ENCODE measurements around the gene UTF1. TPM values are rescaled to one million over a fixed set of nuclear protein-coding genes. Genes with fewer than 3 reads are reported as not detected.

The UTF1 gene
- total RNA-seq, 4 donors from 2014 or later: not detected

DNA sequence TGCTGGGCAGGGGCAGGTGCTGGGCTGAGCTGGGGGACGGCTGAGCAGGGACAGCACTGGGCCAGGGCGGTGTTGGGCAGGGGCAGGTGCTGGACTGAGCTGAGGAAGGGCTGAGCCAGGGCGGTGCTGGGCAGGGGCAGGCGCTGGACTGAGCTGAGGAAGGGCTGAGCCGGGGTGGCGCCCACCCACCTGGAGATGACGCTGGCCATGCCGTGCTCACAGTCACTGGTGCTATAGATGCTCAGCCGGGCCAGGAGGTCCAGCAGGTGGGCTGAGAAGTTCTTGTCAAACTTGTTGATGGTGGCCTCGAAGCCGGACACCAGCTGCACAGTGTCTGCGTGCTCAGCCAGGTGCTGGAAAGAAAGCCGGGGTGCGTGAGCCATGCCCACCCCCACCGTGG lies 51.1 kb downstream of the UTF1 start:
- Histone ChIP-seq H3K27ac (no peak overlapping the region), H3K36me3 (peaks cover 54 to 60% of the 10 kb centered on the region in 2 donors), H3K27me3 (no peaks in the 10 kb centered on the region), H3K4me1 (peaks cover 6 to 12% of the 10 kb centered on the region in 2 donors), H3K4me3 (replicated peaks in 1 of 3) (no peak overlapping the region), H3K9me3 (no peaks in the 10 kb centered on the region)
- 96 to 100% methylated on average over 6 to 8 of the region's 15 CpGs for WGBS, 2 donors
- intact Hi-C loops (cut with DNase I): no loop called here
- TF ChIP-seq, protein P1, sequence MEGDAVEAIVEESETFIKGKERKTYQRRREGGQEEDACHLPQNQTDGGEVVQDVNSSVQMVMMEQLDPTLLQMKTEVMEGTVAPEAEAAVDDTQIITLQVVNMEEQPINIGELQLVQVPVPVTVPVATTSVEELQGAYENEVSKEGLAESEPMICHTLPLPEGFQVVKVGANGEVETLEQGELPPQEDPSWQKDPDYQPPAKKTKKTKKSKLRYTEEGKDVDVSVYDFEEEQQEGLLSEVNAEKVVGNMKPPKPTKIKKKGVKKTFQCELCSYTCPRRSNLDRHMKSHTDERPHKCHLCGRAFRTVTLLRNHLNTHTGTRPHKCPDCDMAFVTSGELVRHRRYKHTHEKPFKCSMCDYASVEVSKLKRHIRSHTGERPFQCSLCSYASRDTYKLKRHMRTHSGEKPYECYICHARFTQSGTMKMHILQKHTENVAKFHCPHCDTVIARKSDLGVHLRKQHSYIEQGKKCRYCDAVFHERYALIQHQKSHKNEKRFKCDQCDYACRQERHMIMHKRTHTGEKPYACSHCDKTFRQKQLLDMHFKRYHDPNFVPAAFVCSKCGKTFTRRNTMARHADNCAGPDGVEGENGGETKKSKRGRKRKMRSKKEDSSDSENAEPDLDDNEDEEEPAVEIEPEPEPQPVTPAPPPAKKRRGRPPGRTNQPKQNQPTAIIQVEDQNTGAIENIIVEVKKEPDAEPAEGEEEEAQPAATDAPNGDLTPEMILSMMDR (IDR thresholded peaks at IDR 0.05): no peak
- no peak for DNase-seq

MicroRNAs within 50 kb of the gene (microRNA counts, 767-probe panel; counts per million panel counts)
- 0 to 1,236 counts per million in 2 donors for microRNA hsa-miR-202-3p

Small RNAs within 50 kb of the gene (microRNA-seq; reads per million reads assigned to microRNA genes)
- 8.8 reads per million, percentile 23 among the genes with 10 or more reads in this experiment for gene MIR202

Other genes starting within 250 kb of the UTF1 start
- gene ADGRA1, start 142.3 kb upstream of the UTF1 start, total RNA-seq: under 1 TPM; 0.13 to 0.40 (median 0.29) TPM
- 1 to 10 TPM; 2.1 to 9.3 (median 3.5) TPM for gene KNDC1, start 70.0 kb upstream of the UTF1 start, total RNA-seq
- 1 to 10 TPM in 1 of 4 donors, under 1 TPM in 2, not detected in 1; 0.40 to 1.3 (median 0.63) TPM for gene VENTX, start 7.6 kb downstream of the UTF1 start, total RNA-seq
- 1 to 10 TPM; 1.6 to 9.8 (median 2.6) TPM for gene ADAM8, start 46.7 kb downstream of the UTF1 start, total RNA-seq
- gene TUBGCP2, start 78.7 kb downstream of the UTF1 start, total RNA-seq: 10 to 100 TPM; 56.5 to 73.3 (median 62.9) TPM
- gene ZNF511, start 78.7 kb downstream of the UTF1 start, total RNA-seq: 10 to 100 TPM; 22.0 to 53.6 (median 26.2) TPM
- 1 to 10 TPM in 1 of 4 donors, under 1 TPM in 1, not detected in 2; 0.13 to 1.5 TPM for gene CALY, start 106.7 kb downstream of the UTF1 start, total RNA-seq
- gene PRAP1, start 117.2 kb downstream of the UTF1 start, total RNA-seq: not detected
- 10 to 100 TPM in 3 of 4 donors, 1 to 10 TPM in 1; 7.4 to 25.9 (median 18.9) TPM for gene FUOM, start 127.8 kb downstream of the UTF1 start, total RNA-seq
- gene ECHS1, start 143.1 kb downstream of the UTF1 start, total RNA-seq: 100 to 1,000 TPM in 2 of 4 donors, 10 to 100 TPM in 2; 73.9 to 135 (median 99.5) TPM
- 10 to 100 TPM in 2 of 4 donors, 1 to 10 TPM in 2; 3.5 to 11.0 (median 9.9) TPM for gene PAOX, start 149.0 kb downstream of the UTF1 start, total RNA-seq
- 10 to 100 TPM; 23.8 to 40.8 (median 35.0) TPM for gene MTG1, start 163.9 kb downstream of the UTF1 start, total RNA-seq
- gene SPRN, start 194.4 kb downstream of the UTF1 start, total RNA-seq: under 1 TPM in 1 of 4 donors, not detected in 3; 0.15 TPM
- gene SCART1, start 223.7 kb downstream of the UTF1 start, total RNA-seq: 10 to 100 TPM in 1 of 4 donors, 1 to 10 TPM in 3; 2.6 to 12.6 (median 3.4) TPM